ENCODE results near the gene APOBEC4. TPM values are rescaled to one million over a fixed set of nuclear protein-coding genes. Genes with fewer than 3 reads are reported as not detected.

The APOBEC4 gene
- total RNA-seq, 1 experiment from 2014 or later: not detected

DNA sequence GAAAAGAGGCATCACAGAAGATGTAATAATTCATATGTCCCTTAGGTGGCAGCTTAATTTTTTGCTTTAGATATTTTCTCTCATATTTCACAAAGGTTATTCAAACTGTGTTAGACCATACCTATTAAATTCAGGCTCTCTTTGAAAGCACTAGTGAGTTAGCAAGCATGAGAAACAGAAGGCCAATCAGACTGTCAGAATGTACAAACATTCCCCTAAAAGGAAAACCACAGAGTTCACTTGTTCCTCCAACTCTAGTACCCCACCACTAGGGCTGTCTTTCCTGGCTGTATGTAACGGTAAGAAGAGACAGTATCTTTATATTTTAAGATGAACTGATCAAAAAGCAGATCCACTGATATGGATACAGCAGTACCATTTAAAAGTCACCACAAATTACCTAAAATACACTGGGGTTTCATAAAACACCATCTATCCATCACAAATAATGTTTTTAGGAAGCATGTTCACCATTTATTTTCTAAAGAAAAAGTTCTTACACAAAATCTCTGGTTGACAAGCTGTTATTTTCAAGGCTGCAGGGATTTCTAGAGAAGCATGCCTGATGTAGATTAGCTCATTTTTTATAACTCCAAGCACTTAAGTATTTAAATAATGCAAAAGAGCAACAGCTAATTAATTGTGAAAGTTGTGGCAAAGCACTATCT lies 19.3 kb downstream of the APOBEC4 start:
- POLR2A ChIA-PET: interaction anchor here (0.6 to 0.7 kb wide), 2 partner anchors 266 to 435 kb away, joined by 3 to 7 read pairs; no protein-coding TSS in a partner anchor
- H3K27ac ChIP-seq (ENCODE audit: low read length): peak overlapping the region; percentile 88
- in situ Hi-C loops (cut with HindIII; ENCODE audit: low pct_unique_long_range_greater_than_20kb, low sequenced_read_pairs): no loop called here
- ATAC-seq (0 out of 2 replicates have a peak, but pooled peaks have one; percentile 28), DNase-seq (ENCODE audit: low read depth, low spot score) (peak; percentile 56)
- H3K9me3 ChIP-seq (ENCODE audit: control insufficient read depth, insufficient read depth, low read depth, low read length): no peaks in the 10 kb centered on the region
- TF ChIP-seq SIN3A (IDR thresholded peaks at IDR 0.05; ENCODE audit: borderline replicate concordance, insufficient read depth, low read depth, low read length) (no peak), TCF7L2 (IDR thresholded peaks at IDR 0.05; ENCODE audit: low read depth, low read length) (no peak)
- TF ChIP-seq, protein P1, sequence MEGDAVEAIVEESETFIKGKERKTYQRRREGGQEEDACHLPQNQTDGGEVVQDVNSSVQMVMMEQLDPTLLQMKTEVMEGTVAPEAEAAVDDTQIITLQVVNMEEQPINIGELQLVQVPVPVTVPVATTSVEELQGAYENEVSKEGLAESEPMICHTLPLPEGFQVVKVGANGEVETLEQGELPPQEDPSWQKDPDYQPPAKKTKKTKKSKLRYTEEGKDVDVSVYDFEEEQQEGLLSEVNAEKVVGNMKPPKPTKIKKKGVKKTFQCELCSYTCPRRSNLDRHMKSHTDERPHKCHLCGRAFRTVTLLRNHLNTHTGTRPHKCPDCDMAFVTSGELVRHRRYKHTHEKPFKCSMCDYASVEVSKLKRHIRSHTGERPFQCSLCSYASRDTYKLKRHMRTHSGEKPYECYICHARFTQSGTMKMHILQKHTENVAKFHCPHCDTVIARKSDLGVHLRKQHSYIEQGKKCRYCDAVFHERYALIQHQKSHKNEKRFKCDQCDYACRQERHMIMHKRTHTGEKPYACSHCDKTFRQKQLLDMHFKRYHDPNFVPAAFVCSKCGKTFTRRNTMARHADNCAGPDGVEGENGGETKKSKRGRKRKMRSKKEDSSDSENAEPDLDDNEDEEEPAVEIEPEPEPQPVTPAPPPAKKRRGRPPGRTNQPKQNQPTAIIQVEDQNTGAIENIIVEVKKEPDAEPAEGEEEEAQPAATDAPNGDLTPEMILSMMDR (IDR thresholded peaks at IDR 0.05): peak; percentile 66; the same call in 1 of the 2 replicates
- CTCF ChIA-PET: interaction anchor here (0.7 to 0.8 kb wide), 2 partner anchors 11 to 300 kb away, joined by 3 read pairs; no protein-coding TSS in a partner anchor
- intact Hi-C loops (cut with micrococcal nuclease; ENCODE audit: unreplicated experiment): no loop called here
- peaks cover 19% of the 10 kb centered on the region for H3K4me1 ChIP-seq (ENCODE audit: control insufficient read depth, insufficient read depth, low read length)
- peak overlapping the region; percentile 84 to 99 for H3K4me3 ChIP-seq (ENCODE audit: low read depth in 2 of 2, low read length in 2 of 2)
- H3K36me3 ChIP-seq (ENCODE audit: control insufficient read depth, insufficient read depth, low read length): peaks cover 25% of the 10 kb centered on the region
- BruUV-seq (replicated peaks): no TSS peak
- H3K27me3 ChIP-seq (ENCODE audit: control insufficient read depth, insufficient read depth, low read length): 0 out of 2 replicates have a peak, but pooled peaks cover 4% of the 10 kb centered on the region

DNA sequence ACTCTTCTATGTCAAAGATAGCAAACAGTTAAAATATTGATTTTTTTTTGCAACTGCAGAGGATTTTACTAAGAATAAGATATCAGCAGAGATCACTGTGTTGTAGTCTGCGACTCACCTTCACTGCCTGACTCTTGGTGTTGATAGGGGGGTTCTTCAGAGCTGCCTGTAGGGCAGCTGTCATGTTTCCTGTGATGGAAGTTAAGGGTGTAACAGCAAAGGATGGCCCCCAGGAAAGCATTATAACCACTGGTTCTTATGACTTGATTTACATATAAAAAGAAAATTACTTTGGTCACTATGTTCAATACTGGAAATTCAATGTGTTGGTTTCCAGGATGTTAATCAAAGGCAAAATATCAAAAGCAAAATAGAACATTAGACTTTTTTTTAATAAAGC lies 20.2 kb downstream of the APOBEC4 start:
- peaks cover 19% of the 10 kb centered on the region for H3K4me1 ChIP-seq (ENCODE audit: control insufficient read depth, insufficient read depth, low read length)
- ATAC-seq: no peak
- ChIA-PET POLR2A (no interaction called here), CTCF (no interaction called here)
- intact Hi-C loops (cut with micrococcal nuclease; ENCODE audit: unreplicated experiment): no loop called here
- no TSS peak for BruUV-seq (replicated peaks)
- H3K36me3 ChIP-seq (ENCODE audit: control insufficient read depth, insufficient read depth, low read length): peaks cover 26% of the 10 kb centered on the region
- no peaks in the 10 kb centered on the region for H3K9me3 ChIP-seq (ENCODE audit: control insufficient read depth, insufficient read depth, low read depth, low read length)
- in situ Hi-C loops (cut with HindIII; ENCODE audit: low pct_unique_long_range_greater_than_20kb, low sequenced_read_pairs): no loop called here
- H3K27me3 ChIP-seq (ENCODE audit: control insufficient read depth, insufficient read depth, low read length): 0 out of 2 replicates have a peak, but pooled peaks cover 1% of the 10 kb centered on the region
- H3K27ac ChIP-seq (ENCODE audit: low read length): peak overlapping the region; percentile 48; the same call in 1 of the 2 replicates
- DNase-seq (ENCODE audit: low read depth, low spot score): no peak
- H3K4me3 ChIP-seq (ENCODE audit: low read depth in 2 of 2, low read length in 2 of 2): peak overlapping the region; percentile 84 to 99
- TF ChIP-seq POLR2AphosphoS5 (IDR thresholded peaks at IDR 0.05; ENCODE audit: low read depth, low read length): no peak
- TF ChIP-seq TCF7L2 (IDR thresholded peaks at IDR 0.05; ENCODE audit: low read depth, low read length): no peak
- TF ChIP-seq, protein P1 (IDR thresholded peaks at IDR 0.05): no peak

DNA sequence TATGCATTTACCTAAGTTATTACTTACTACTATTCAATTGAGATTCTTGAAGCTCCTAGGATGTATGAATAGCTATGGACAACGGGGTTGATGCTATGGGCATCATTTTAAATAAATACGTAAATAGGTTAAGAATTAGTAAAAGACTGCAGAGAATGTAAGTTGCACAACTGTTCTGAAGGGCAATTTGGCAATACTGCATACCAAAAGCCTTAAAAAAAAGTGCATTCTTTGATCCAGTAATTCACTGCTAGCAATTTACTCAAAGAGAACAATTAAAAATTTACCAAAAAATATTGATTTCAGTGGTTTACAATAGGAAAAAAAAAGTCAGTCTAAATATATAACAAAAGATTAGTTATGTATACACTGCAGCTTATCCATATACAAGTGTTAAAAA lies 21.0 kb downstream of the APOBEC4 start:
- intact Hi-C loops (cut with micrococcal nuclease; ENCODE audit: unreplicated experiment): no loop called here
- in situ Hi-C loops (cut with HindIII; ENCODE audit: low pct_unique_long_range_greater_than_20kb, low sequenced_read_pairs): no loop called here
- POLR2A ChIA-PET: interaction anchor here (0.7 kb wide), 1 partner anchor 296 kb away, joined by 12 read pairs; no protein-coding TSS in a partner anchor

More for the DNA sequence above, 21.0 kb downstream of the APOBEC4 start:
- H3K27ac ChIP-seq (ENCODE audit: low read length): no peak overlapping the region
- DNase-seq (ENCODE audit: low read depth, low spot score): no peak
- no peaks in the 10 kb centered on the region for H3K27me3 ChIP-seq (ENCODE audit: control insufficient read depth, insufficient read depth, low read length)
- H3K9me3 ChIP-seq (ENCODE audit: control insufficient read depth, insufficient read depth, low read depth, low read length): no peaks in the 10 kb centered on the region
- no peak overlapping the region for H3K4me3 ChIP-seq (ENCODE audit: low read depth in 2 of 2, low read length in 2 of 2)
- H3K36me3 ChIP-seq (ENCODE audit: control insufficient read depth, insufficient read depth, low read length): peaks cover 31% of the 10 kb centered on the region
- ATAC-seq: no peak
- TF ChIP-seq TCF7L2 (IDR thresholded peaks at IDR 0.05; ENCODE audit: low read depth, low read length): no peak
- TF ChIP-seq SIN3A (IDR thresholded peaks at IDR 0.05; ENCODE audit: borderline replicate concordance, insufficient read depth, low read depth, low read length): no peak
- TF ChIP-seq POLR2AphosphoS5 (IDR thresholded peaks at IDR 0.05; ENCODE audit: low read depth, low read length): no peak
- TF ChIP-seq, protein P1 (IDR thresholded peaks at IDR 0.05): no peak
- TF ChIP-seq, protein P2, sequence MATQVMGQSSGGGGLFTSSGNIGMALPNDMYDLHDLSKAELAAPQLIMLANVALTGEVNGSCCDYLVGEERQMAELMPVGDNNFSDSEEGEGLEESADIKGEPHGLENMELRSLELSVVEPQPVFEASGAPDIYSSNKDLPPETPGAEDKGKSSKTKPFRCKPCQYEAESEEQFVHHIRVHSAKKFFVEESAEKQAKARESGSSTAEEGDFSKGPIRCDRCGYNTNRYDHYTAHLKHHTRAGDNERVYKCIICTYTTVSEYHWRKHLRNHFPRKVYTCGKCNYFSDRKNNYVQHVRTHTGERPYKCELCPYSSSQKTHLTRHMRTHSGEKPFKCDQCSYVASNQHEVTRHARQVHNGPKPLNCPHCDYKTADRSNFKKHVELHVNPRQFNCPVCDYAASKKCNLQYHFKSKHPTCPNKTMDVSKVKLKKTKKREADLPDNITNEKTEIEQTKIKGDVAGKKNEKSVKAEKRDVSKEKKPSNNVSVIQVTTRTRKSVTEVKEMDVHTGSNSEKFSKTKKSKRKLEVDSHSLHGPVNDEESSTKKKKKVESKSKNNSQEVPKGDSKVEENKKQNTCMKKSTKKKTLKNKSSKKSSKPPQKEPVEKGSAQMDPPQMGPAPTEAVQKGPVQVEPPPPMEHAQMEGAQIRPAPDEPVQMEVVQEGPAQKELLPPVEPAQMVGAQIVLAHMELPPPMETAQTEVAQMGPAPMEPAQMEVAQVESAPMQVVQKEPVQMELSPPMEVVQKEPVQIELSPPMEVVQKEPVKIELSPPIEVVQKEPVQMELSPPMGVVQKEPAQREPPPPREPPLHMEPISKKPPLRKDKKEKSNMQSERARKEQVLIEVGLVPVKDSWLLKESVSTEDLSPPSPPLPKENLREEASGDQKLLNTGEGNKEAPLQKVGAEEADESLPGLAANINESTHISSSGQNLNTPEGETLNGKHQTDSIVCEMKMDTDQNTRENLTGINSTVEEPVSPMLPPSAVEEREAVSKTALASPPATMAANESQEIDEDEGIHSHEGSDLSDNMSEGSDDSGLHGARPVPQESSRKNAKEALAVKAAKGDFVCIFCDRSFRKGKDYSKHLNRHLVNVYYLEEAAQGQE (IDR thresholded peaks at IDR 0.05; ENCODE audit: insufficient read depth in 1 of 2, low read depth in 2 of 2, low read length in 1 of 2): no peak
- H3K4me1 ChIP-seq (ENCODE audit: control insufficient read depth, insufficient read depth, low read length): peaks cover 19% of the 10 kb centered on the region
- CTCF ChIA-PET: no interaction called here
- BruUV-seq (replicated peaks): no TSS peak

Measured in Panc1 (cell line).